ENCODE measurements around the gene MRPS25.

Gene MRPS25

DNA sequence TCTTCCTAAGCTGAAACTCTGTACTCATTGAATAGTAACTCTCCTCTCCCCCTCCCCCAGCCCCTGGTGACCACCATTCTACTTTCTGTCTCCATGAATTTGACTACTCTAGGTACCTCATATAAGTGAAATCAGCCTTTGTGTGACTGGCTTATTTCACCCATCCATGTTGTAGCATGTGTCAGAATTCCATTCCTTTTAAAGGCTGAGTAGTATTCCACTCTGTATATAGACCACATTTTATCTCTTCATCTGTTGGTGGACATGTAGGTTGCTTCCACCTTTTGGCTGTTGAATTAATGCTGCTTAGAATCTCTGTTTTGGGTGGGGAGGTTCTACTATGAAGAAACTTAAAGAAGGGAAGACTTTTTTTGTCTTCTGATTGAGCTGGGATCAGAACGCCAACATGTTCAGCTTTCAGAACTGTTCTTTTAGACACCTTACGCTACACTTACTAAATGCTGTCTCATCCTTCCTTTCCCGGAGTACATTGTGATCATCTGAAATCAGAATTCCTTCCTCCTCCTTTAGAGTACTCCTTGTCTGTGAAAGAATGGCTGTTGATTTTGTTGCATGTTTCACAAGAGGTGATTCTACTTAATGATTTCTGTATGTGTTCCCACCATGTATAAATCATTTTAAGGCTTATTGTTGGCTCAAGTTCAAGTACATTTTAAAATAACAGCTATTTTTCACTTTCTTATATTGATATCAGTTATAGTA lies 50.3 kb downstream of the MRPS25 start:
- 0 out of 2 replicates have a peak, but pooled peaks cover 3% of the 10 kb centered on the region for H4K20me1 ChIP-seq (ENCODE audit: insufficient read depth, low read length)
- H3K4me1 ChIP-seq (ENCODE audit: insufficient read depth, low read length) = no peaks in the 10 kb centered on the region
- no peaks in the 10 kb centered on the region for H3K27me3 ChIP-seq (ENCODE audit: insufficient read depth, low read length, poor library complexity)
- H3K27ac ChIP-seq (ENCODE audit: low read length) = no peak overlapping the region
- DNase-seq (no peak), ATAC-seq (ENCODE audit: insufficient read depth, low read depth) (no peak)
- no peak overlapping the region for H3K9ac ChIP-seq (ENCODE audit: low read depth, low read length)
- no peaks in the 10 kb centered on the region for H3K9me3 ChIP-seq (ENCODE audit: insufficient read depth, low read length, severe bottlenecking)
- no peak overlapping the region for H2AFZ ChIP-seq (ENCODE audit: low read depth, low read length)
- peaks cover 8% of the 10 kb centered on the region for H3K79me2 ChIP-seq (ENCODE audit: insufficient read depth, low read length)
- peaks cover 92% of the 10 kb centered on the region for H3K36me3 ChIP-seq (ENCODE audit: insufficient read depth, low read length)
- H3K4me3 ChIP-seq (ENCODE audit: low read depth in 1 of 2, low read length in 2 of 2) = no peak overlapping the region
- TF ChIP-seq CTCF (IDR thresholded peaks at IDR 0.05; ENCODE audit: borderline replicate concordance, extremely low read depth, low read length, poor library complexity, severe bottlenecking) = no peak
- TF ChIP-seq EZH2 (IDR thresholded peaks at IDR 0.05; ENCODE audit: borderline replicate concordance, low read depth, low read length, severe bottlenecking) = no peak
- no peak overlapping the region for H3K4me2 ChIP-seq (ENCODE audit: insufficient read depth, low read length)

- H3K27me3 ChIP-seq (ENCODE audit: insufficient read depth, low read length, poor library complexity) = no peaks in the 10 kb centered on the region
- peaks cover 96% of the 10 kb centered on the region for H3K36me3 ChIP-seq (ENCODE audit: insufficient read depth, low read length)
- H3K4me3 ChIP-seq (ENCODE audit: low read depth in 1 of 2, low read length in 2 of 2) = no peak overlapping the region
- no peak overlapping the region for H3K27ac ChIP-seq (ENCODE audit: low read length)
- H3K9ac ChIP-seq (ENCODE audit: low read depth, low read length) = no peak overlapping the region
- H3K4me2 ChIP-seq (ENCODE audit: insufficient read depth, low read length) = no peak overlapping the region
- no peaks in the 10 kb centered on the region for H3K9me3 ChIP-seq (ENCODE audit: insufficient read depth, low read length, severe bottlenecking)
- DNase-seq (no peak), ATAC-seq (ENCODE audit: insufficient read depth, low read depth) (no peak)
- H2AFZ ChIP-seq (ENCODE audit: low read depth, low read length) = no peak overlapping the region
- no peaks in the 10 kb centered on the region for H3K4me1 ChIP-seq (ENCODE audit: insufficient read depth, low read length)
- 0 out of 2 replicates have a peak, but pooled peaks cover 6% of the 10 kb centered on the region for H4K20me1 ChIP-seq (ENCODE audit: insufficient read depth, low read length)
- peaks cover 12% of the 10 kb centered on the region for H3K79me2 ChIP-seq (ENCODE audit: insufficient read depth, low read length)
- no peak for TF ChIP-seq CTCF (IDR thresholded peaks at IDR 0.05; ENCODE audit: borderline replicate concordance, extremely low read depth, low read length, poor library complexity, severe bottlenecking)
- TF ChIP-seq EZH2 (IDR thresholded peaks at IDR 0.05; ENCODE audit: borderline replicate concordance, low read depth, low read length, severe bottlenecking) = no peak
Observed at GRCh38 chr3:15011174-15011573, 53.9 kb downstream of the MRPS25 start.

GRCh38 chr3:15010664-15011063 lies 54.5 kb downstream of the MRPS25 start:
- H3K9me3 ChIP-seq (ENCODE audit: insufficient read depth, low read length, severe bottlenecking) = no peaks in the 10 kb centered on the region
- no peak overlapping the region for H3K27ac ChIP-seq (ENCODE audit: low read length)
- peaks cover 96% of the 10 kb centered on the region for H3K36me3 ChIP-seq (ENCODE audit: insufficient read depth, low read length)
- no peaks in the 10 kb centered on the region for H3K27me3 ChIP-seq (ENCODE audit: insufficient read depth, low read length, poor library complexity)
- 0 out of 2 replicates have a peak, but pooled peaks cover 6% of the 10 kb centered on the region for H4K20me1 ChIP-seq (ENCODE audit: insufficient read depth, low read length)
- H2AFZ ChIP-seq (ENCODE audit: low read depth, low read length) = no peak overlapping the region
- no peak overlapping the region for H3K4me2 ChIP-seq (ENCODE audit: insufficient read depth, low read length)
- peaks cover 12% of the 10 kb centered on the region for H3K79me2 ChIP-seq (ENCODE audit: insufficient read depth, low read length)
- H3K4me1 ChIP-seq (ENCODE audit: insufficient read depth, low read length) = no peaks in the 10 kb centered on the region
- no peak overlapping the region for H3K4me3 ChIP-seq (ENCODE audit: low read depth in 1 of 2, low read length in 2 of 2)
- no peak overlapping the region for H3K9ac ChIP-seq (ENCODE audit: low read depth, low read length)
- TF ChIP-seq CTCF (IDR thresholded peaks at IDR 0.05; ENCODE audit: borderline replicate concordance, extremely low read depth, low read length, poor library complexity, severe bottlenecking) = no peak
- TF ChIP-seq EZH2 (IDR thresholded peaks at IDR 0.05; ENCODE audit: borderline replicate concordance, low read depth, low read length, severe bottlenecking) = no peak
- ATAC-seq (ENCODE audit: insufficient read depth, low read depth) = no peak
- no peak for DNase-seq
